H9 (cell line): Measurements from ENCODE around the gene SSUH2. TPM values are rescaled to one million over a fixed set of nuclear protein-coding genes. Genes with fewer than 3 reads are reported as not detected.

Source experiments
- DNase-seq: peaks from one replicate; pipeline ENCODE4 v3.0.0-alpha.2; 2017
- H2AFZ ChIP-seq: one replicate; pipeline ENCODE4 v1.6.1; 2013; ENCODE audit warnings: mild to moderate bottlenecking, low read length, control low read depth, moderate library complexity
- H2AK5ac ChIP-seq: 2 replicates; pipeline ENCODE4 v1.6.1; 2013; ENCODE audit warnings: low read length, control low read depth, mixed read lengths; ENCODE audit not compliant: insufficient read length
- H2BK120ac ChIP-seq: one replicate; pipeline ENCODE4 v1.6.1; 2013; ENCODE audit warnings: low read depth, mild to moderate bottlenecking, low read length, control low read depth, inconsistent platforms; ENCODE audit not compliant: poor library complexity, severe bottlenecking
- H2BK12ac ChIP-seq: 2 replicates; pipeline ENCODE4 v1.6.1; 2013; ENCODE audit warnings: low read length, control low read depth, mixed read lengths, low read depth; ENCODE audit not compliant: insufficient read length
- H2BK15ac ChIP-seq: 2 replicates; pipeline ENCODE4 v1.6.1; 2013; ENCODE audit warnings: low read depth, low read length, control low read depth
- H2BK20ac ChIP-seq: one replicate; pipeline ENCODE4 v1.6.1; 2013; ENCODE audit warnings: low read depth, mild to moderate bottlenecking, low read length, control low read depth, inconsistent platforms; ENCODE audit not compliant: poor library complexity, severe bottlenecking
- H2BK5ac ChIP-seq: 2 replicates; pipeline ENCODE4 v1.6.1; 2013; ENCODE audit warnings: low read length, control low read depth, mixed read lengths; ENCODE audit not compliant: insufficient read length
- H3K14ac ChIP-seq: 2 replicates; pipeline ENCODE4 v1.6.1; 2013; ENCODE audit warnings: low read length, control low read depth; ENCODE audit not compliant: insufficient read depth
- H3K18ac ChIP-seq: 2 replicates; pipeline ENCODE4 v1.6.1; 2013; ENCODE audit warnings: low read depth, mild to moderate bottlenecking, mixed read lengths, low read length, control low read depth; ENCODE audit not compliant: insufficient read length
- H3K23ac ChIP-seq: 2 replicates; pipeline ENCODE4 v1.6.1; 2013; ENCODE audit warnings: low read length, control low read depth, mixed read lengths, low read depth; ENCODE audit not compliant: insufficient read length
- H3K23me2 ChIP-seq: 2 replicates; pipeline ENCODE4 v1.6.1; 2013; ENCODE audit warnings: low read depth, mild to moderate bottlenecking, mixed read lengths, low read length, control low read depth; ENCODE audit not compliant: insufficient read length, poor library complexity, severe bottlenecking
- H3K27ac ChIP-seq: 2 replicates; pipeline ENCODE4 v1.5.1; 2013; ENCODE audit warnings: low read length, control low read depth, mixed read lengths, low read depth; ENCODE audit not compliant: insufficient read length
- H3K27me3 ChIP-seq: 2 replicates; pipeline ENCODE4 v1.6.1; 2013; ENCODE audit warnings: low read length, control low read depth, inconsistent platforms; ENCODE audit not compliant: insufficient read depth
- H3K4ac ChIP-seq: 2 replicates; pipeline ENCODE4 v1.6.1; 2013; ENCODE audit warnings: low read depth, mild to moderate bottlenecking, control low read depth, inconsistent platforms, low read length, moderate library complexity
- H3K4me1 ChIP-seq: 2 replicates; pipeline ENCODE4 v1.6.1; 2013; ENCODE audit warnings: low read length, control low read depth, inconsistent platforms; ENCODE audit not compliant: insufficient read depth
- H3K4me2 ChIP-seq: 2 replicates; pipeline ENCODE4 v1.6.1; 2013; ENCODE audit warnings: low read length, control low read depth, mixed read lengths; ENCODE audit not compliant: insufficient read length, insufficient read depth
- H3K56ac ChIP-seq: 2 replicates; pipeline ENCODE4 v1.6.1; 2013; ENCODE audit warnings: low read depth, mild to moderate bottlenecking, mixed read lengths, low read length, control low read depth; ENCODE audit not compliant: insufficient read length
- H3K79me1 ChIP-seq: 2 replicates; pipeline ENCODE4 v1.6.1; 2013; ENCODE audit warnings: low read depth, mild to moderate bottlenecking, moderate library complexity, low read length, control low read depth, inconsistent platforms; ENCODE audit not compliant: insufficient read depth, poor library complexity, severe bottlenecking
- H3K79me2 ChIP-seq: 2 replicates; pipeline ENCODE4 v1.6.1; 2013; ENCODE audit warnings: low read length, control low read depth, inconsistent platforms; ENCODE audit not compliant: insufficient read depth
- H3K9ac ChIP-seq: 2 replicates; pipeline ENCODE4 v1.6.1; 2013; ENCODE audit warnings: low read length, control low read depth, mixed read lengths; ENCODE audit not compliant: insufficient read length; ENCODE audit errors: extremely low read depth
- H3K9me3 ChIP-seq: one replicate; pipeline ENCODE4 v1.6.1; 2013; ENCODE audit warnings: low read depth, low read length, inconsistent platforms; ENCODE audit not compliant: control insufficient read depth
- H3T11ph ChIP-seq: one replicate; pipeline ENCODE4 v1.6.1; 2013; ENCODE audit warnings: mild to moderate bottlenecking, low read length, control low read depth, inconsistent platforms
- H4K20me1 ChIP-seq: one replicate; pipeline ENCODE4 v1.6.1; 2013; ENCODE audit not compliant: control insufficient read depth, insufficient read length, insufficient read depth
- H4K5ac ChIP-seq: 2 replicates; pipeline ENCODE4 v1.6.1; 2013; ENCODE audit warnings: low read depth, mild to moderate bottlenecking, mixed read lengths, low read length, control low read depth; ENCODE audit not compliant: insufficient read length
- H4K8ac ChIP-seq: replicated peaks from 2 replicates; pipeline ENCODE4 v1.6.1; 2013; ENCODE audit warnings: low read length, control low read depth, mixed read lengths, low read depth; ENCODE audit not compliant: insufficient read length
- H4K91ac ChIP-seq: 2 replicates; pipeline ENCODE4 v1.6.1; 2013; ENCODE audit warnings: low read depth, mild to moderate bottlenecking, moderate library complexity, mixed read lengths, low read length, control low read depth; ENCODE audit not compliant: insufficient read length
- H3K27ac Mint-ChIP-seq, 3 experiments: 2 replicates in 2 of 3; 3 replicates in 1 of 3; pipeline ENCODE4 v1.8.0; 2020 to 2021; ENCODE audit warnings: mixed read lengths in 3 of 3, mild to moderate bottlenecking in 1 of 3, moderate library complexity in 1 of 3
- H3K27me3 Mint-ChIP-seq: 2 replicates; pipeline ENCODE4 v1.8.0; 2021; ENCODE audit warnings: low read depth, mild to moderate bottlenecking, moderate library complexity, mixed read lengths
- H3K36me3 Mint-ChIP-seq, 3 experiments: 2 replicates in 2 of 3; 3 replicates in 1 of 3; pipeline ENCODE4 v1.8.0; 2020 to 2021; ENCODE audit warnings: low read depth in 3 of 3, mixed read lengths in 3 of 3; ENCODE audit not compliant: insufficient read depth in 1 of 3
- H3K4me1 Mint-ChIP-seq, 2 experiments: 2 replicates each; pipeline ENCODE4 v1.8.0; 2020; ENCODE audit warnings: mixed read lengths in 2 of 2
- H3K4me3 Mint-ChIP-seq, 2 experiments: 2 replicates in 1 of 2; 3 replicates in 1 of 2; pipeline ENCODE4 v1.8.0; 2020 to 2021; ENCODE audit warnings: mild to moderate bottlenecking in 2 of 2, mixed read lengths in 2 of 2, moderate library complexity in 1 of 2
- H3K9me3 Mint-ChIP-seq, 2 experiments: 2 replicates in 1 of 2; 3 replicates in 1 of 2; pipeline ENCODE4 v1.8.0; 2020; ENCODE audit warnings: mild to moderate bottlenecking in 2 of 2, mixed read lengths in 2 of 2, moderate library complexity in 1 of 2
- whole genome bisulfite sequencing: extraction: QIAGEN DNeasy Blood & Tissue Kit; methylation state at CpG from one replicate; pipeline ENCODE4 v1.1.7; 2013; ENCODE audit warnings: missing lambda C conversion rate, low lambda C conversion rate, mixed read lengths; ENCODE audit not compliant: insufficient read length; ENCODE audit errors: extremely low coverage; 5-methylcytosine and 5-hydroxymethylcytosine counted together
- total RNA-seq: library from RNA; stranded (reverse); gene quantifications from 2 replicates; pipeline ENCODE4 v1.2.1, GENCODE V29; 2021
- TF ChIP-seq, protein P1 (sequence below): fragments of 200-600 bp; sonication (generic); conservative IDR thresholded peaks from 3 replicates; pipeline ENCODE4 v1.8.0; 2021; ENCODE audit warnings: antibody characterized with exemption, mild to moderate bottlenecking

The SSUH2 gene
- total RNA-seq, 1 experiment from 2014 or later: 0.61 TPM

DNA sequence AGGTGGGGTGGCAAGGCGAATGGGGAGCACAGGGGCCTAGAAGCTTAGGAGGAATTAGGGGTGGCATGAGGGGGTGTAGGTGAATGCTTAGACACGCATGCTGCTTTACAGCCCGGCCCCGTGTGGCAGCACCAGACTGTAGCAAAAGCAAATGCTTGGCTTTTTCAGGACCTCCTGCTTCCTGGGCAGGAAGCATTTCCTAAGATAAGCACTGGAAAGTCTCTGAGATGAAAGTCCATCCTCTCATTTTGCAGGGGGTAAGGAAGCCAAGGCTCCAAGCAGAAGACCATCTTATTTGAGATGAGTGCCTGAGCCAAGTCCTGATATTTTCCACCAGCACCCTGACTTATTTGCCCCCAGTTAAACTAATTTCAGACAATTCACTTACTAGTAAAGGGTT, 12.9 kb downstream of the SSUH2 start:
- H3K4me3 Mint-ChIP-seq: no peak overlapping the region
- Histone ChIP-seq H2BK12ac (no peak overlapping the region), H3K79me2 (no peaks in the 10 kb centered on the region), H3K4me2 (no peak overlapping the region), H3K4me1 (no peaks in the 10 kb centered on the region), H3K14ac (no peak overlapping the region), H3K23me2 (no peaks in the 10 kb centered on the region), H3T11ph (no peak overlapping the region), H4K20me1 (no peaks in the 10 kb centered on the region), H3K9ac (no peak overlapping the region), H3K4ac (no peak overlapping the region), H3K27me3 (no peaks in the 10 kb centered on the region), H4K8ac (no peak overlapping the region), H2BK120ac (no peak overlapping the region), H3K79me1 (no peaks in the 10 kb centered on the region), H2BK15ac (no peak overlapping the region), H3K56ac (no peak overlapping the region), H3K27ac (no peak overlapping the region), H4K91ac (no peak overlapping the region), H3K9me3 (no peaks in the 10 kb centered on the region), H2BK20ac (no peak overlapping the region), H3K18ac (no peak overlapping the region), H3K23ac (no peak overlapping the region), H2AK5ac (no peak overlapping the region), H4K5ac (no peak overlapping the region), H2BK5ac (no peak overlapping the region), H2AFZ (no peak overlapping the region)
- no peak for DNase-seq
- no CpG with 5 or more reads among the region's 4 CpGs for WGBS
- peaks cover 1% of the 10 kb centered on the region for H3K27me3 Mint-ChIP-seq
- TF ChIP-seq, protein P1, sequence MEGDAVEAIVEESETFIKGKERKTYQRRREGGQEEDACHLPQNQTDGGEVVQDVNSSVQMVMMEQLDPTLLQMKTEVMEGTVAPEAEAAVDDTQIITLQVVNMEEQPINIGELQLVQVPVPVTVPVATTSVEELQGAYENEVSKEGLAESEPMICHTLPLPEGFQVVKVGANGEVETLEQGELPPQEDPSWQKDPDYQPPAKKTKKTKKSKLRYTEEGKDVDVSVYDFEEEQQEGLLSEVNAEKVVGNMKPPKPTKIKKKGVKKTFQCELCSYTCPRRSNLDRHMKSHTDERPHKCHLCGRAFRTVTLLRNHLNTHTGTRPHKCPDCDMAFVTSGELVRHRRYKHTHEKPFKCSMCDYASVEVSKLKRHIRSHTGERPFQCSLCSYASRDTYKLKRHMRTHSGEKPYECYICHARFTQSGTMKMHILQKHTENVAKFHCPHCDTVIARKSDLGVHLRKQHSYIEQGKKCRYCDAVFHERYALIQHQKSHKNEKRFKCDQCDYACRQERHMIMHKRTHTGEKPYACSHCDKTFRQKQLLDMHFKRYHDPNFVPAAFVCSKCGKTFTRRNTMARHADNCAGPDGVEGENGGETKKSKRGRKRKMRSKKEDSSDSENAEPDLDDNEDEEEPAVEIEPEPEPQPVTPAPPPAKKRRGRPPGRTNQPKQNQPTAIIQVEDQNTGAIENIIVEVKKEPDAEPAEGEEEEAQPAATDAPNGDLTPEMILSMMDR: no peak
- H3K27ac Mint-ChIP-seq: peak overlapping the region in 1 of 3 experiments; percentile 6; a peak in 1 of 7 replicates
- H3K4me1 Mint-ChIP-seq: peaks cover 4 to 6% of the 10 kb centered on the region in 2 experiments; a peak in 1 of 4 replicates
- peaks cover 2% of the 10 kb centered on the region in 2 experiments; a peak in 3 of 5 replicates for H3K9me3 Mint-ChIP-seq
- H3K36me3 Mint-ChIP-seq: no peaks in the 10 kb centered on the region
